Kidney epithelial cell (primary cell): ENCODE data around the gene CYTH1. TPM values are rescaled to one million over a fixed set of nuclear protein-coding genes. Genes with fewer than 3 reads are reported as not detected.

Experiments
- DNase-seq: peaks from one replicate; pipeline ENCODE4 v3.0.0-alpha.2; 2010; ENCODE audit warnings: low read depth
- H3K27me3 ChIP-seq: 2 replicates; pipeline ENCODE4 v1.6.0; 2011; ENCODE audit warnings: low read length; ENCODE audit not compliant: control insufficient read depth, insufficient read depth
- H3K36me3 ChIP-seq: 2 replicates; pipeline ENCODE4 v1.5.1; 2011; ENCODE audit warnings: low read length; ENCODE audit not compliant: control insufficient read depth, insufficient read depth
- H3K4me3 ChIP-seq: 2 replicates; pipeline ENCODE4 v1.5.1; 2011; ENCODE audit warnings: low read depth, mild to moderate bottlenecking, control low read depth, low read length
- total RNA-seq: library from RNA; depleted of rRNA; stranded (reverse); fragments of >200 nt; gene quantifications from 2 replicates; pipeline ENCODE4 v1.2.3, GENCODE V29; 2015
- TF ChIP-seq, protein P1 (sequence below): IDR thresholded peaks from 2 replicates; pipeline ENCODE4 v1.5.1; 2011; ENCODE audit warnings: mild to moderate bottlenecking, moderate library complexity, low read length, control low read depth, inconsistent platforms; ENCODE audit not compliant: insufficient read depth, poor library complexity, severe bottlenecking

CYTH1 gene
- total RNA-seq, 1 donor from 2014 or later: 34.1 TPM

DNA sequence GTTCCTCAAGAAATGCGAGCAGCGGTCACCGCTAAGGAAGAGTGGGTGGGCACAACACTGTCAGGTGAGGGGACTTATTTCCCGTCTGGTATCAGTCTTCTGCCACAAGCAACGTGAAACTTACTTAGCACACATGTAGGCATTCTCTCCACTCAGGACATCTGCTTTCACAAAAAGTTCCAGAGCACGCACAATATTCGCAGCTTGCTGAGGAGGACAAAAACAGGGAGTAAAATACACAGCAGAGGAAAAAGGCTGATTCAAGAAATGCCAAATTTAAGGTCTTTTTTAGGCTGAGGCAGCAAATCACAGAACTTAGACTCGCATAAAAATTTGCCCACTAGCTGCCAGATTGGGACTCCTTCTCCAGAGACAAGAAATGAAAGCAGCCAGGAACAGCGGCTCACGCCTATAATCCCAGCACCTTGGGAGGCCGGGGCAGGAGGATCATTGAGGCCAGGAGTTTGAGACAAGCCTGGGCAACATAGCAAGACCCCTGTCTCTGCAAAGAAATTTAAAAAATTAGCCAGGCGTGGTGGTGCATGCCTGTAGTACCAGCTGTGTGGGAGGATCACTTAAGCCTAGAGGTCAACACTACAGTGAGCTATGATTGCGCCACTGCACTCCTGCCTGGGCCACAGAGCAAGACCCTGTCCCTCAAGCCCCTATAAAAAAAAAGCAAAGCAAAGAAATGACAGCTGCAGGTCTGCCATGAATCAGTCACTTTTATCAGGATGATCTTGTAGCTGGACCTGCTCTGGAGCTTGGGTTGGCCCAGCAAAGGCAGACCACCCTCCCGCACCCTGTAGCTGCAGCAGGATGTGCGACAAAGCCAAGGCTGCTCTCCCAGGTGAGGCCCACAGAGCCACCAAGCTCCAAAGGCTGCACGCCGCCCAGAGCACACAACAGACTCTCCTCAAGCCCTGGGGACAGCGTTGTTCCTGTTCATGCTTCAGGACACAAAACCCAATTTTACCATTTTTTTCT lies 38.0 kb upstream of the CYTH1 start:
- no peak overlapping the region for H3K4me3 ChIP-seq
- no peaks in the 10 kb centered on the region for H3K27me3 ChIP-seq
- TF ChIP-seq, protein P1, sequence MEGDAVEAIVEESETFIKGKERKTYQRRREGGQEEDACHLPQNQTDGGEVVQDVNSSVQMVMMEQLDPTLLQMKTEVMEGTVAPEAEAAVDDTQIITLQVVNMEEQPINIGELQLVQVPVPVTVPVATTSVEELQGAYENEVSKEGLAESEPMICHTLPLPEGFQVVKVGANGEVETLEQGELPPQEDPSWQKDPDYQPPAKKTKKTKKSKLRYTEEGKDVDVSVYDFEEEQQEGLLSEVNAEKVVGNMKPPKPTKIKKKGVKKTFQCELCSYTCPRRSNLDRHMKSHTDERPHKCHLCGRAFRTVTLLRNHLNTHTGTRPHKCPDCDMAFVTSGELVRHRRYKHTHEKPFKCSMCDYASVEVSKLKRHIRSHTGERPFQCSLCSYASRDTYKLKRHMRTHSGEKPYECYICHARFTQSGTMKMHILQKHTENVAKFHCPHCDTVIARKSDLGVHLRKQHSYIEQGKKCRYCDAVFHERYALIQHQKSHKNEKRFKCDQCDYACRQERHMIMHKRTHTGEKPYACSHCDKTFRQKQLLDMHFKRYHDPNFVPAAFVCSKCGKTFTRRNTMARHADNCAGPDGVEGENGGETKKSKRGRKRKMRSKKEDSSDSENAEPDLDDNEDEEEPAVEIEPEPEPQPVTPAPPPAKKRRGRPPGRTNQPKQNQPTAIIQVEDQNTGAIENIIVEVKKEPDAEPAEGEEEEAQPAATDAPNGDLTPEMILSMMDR: no peak
- H3K36me3 ChIP-seq: peaks cover 3% of the 10 kb centered on the region
- DNase-seq: no peak

DNA sequence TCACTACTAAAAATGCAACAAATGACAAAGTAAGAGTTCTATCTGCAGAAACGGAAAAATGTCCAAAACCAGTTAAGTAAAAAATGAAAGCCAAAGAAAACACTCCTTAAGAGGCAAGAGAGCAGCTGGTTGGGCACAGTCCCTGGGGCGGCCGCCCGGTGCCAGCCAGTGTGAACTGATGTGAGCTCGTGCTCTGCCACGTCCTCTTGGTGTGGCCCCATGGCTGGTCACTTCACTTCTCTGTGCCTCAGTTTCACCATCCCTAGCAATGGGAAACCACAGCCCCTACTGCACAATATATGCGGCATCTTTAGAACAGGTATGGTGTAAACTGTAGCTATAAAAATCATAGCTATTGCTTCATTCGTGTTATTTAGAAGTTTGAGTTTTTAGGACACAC lies 37.3 kb upstream of the CYTH1 start:
- H3K4me3 ChIP-seq: no peak overlapping the region
- TF ChIP-seq, protein P1: no peak
- DNase-seq: no peak
- H3K27me3 ChIP-seq: no peaks in the 10 kb centered on the region
- H3K36me3 ChIP-seq: peaks cover 3% of the 10 kb centered on the region

DNA sequence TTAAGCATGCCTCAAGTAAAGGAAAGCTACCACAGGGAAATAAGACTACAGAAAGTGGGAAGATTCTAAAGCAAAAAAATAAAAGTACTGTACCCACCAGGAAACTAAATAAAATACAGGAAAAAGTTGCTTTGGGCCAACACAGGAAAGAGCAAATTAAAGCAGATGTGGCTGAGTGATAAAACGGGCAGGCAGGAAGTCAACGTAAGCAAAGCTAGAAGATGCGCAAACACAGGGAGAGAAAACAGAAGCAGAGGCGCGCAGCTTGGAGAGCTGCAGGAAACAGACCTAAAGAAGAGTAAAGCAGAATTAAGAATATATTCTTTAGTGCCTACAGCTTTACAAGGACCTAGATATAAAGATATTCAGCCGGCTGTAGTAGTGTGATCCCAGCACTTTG lies 36.9 kb upstream of the CYTH1 start:
- TF ChIP-seq, protein P1: no peak
- Histone ChIP-seq H3K27me3 (no peaks in the 10 kb centered on the region), H3K4me3 (no peak overlapping the region), H3K36me3 (peaks cover 7% of the 10 kb centered on the region)
- DNase-seq: no peak

DNA sequence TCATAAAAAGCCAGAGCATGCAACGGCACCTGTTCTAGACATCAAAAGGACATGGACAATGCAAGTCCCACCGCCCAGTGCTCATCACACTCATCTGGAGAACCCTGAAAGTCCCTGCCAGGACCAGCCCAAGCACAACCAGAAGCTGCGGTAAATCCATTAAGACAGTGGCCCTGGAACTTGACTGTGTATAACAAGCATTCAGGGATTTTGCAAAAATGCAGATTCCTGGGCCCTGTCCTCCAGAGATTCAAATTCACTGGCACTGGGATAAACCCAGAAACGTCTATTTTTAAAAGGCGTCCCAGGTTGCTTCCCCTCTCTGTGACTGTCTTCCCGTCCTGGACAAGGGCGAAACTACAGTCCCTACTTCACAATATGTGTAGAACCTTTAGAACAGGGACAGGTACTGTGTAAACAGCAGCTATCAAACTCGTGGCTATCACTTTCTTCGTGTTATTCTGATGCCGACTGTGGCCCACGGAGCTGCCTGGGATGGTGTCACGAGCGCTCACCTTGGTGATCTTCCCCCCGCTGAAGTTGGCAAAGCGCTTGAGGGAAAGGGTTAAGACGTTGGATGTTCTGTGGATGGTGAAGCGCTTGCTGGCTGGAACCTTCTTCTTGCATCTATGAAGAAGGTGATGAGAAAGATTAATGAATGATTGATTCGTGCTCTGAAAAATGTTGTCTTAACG lies 36.2 kb upstream of the CYTH1 start:
- H3K27me3 ChIP-seq: no peaks in the 10 kb centered on the region
- H3K4me3 ChIP-seq: no peak overlapping the region
- H3K36me3 ChIP-seq: peaks cover 7% of the 10 kb centered on the region
- TF ChIP-seq, protein P1: no peak
- DNase-seq: no peak

DNA sequence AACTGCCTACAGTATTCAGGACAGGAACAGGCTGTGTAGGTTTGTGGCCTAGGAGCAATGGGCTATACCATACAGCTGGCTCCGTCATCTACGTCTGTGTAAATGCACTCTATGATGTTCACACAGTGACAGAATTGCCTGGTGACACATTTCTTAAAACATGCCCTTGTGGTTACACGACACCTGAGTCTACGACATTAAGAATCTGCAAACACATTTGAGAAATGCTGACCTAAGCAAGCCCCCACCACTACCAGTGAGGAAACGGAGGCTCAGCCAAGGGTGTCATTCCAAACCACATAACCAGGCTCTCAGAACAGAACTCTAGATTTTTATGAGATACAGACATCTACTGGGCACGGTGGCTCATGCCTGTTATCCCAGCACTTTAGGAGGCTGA lies 35.0 kb upstream of the CYTH1 start:
- no peak overlapping the region for H3K4me3 ChIP-seq
- no peak for DNase-seq
- peaks cover 7% of the 10 kb centered on the region for H3K36me3 ChIP-seq
- TF ChIP-seq, protein P1: no peak
- no peaks in the 10 kb centered on the region for H3K27me3 ChIP-seq
